C1 segment of cervical spinal cord (tissue), 14 donors: ENCODE data around the gene FRMD5.
"Not testable (repeated sequence)": the region's sequence is repeated elsewhere in the genome, so short reads cannot be mapped to it uniquely, and the experiment has no call there.

ENCODE experiments used
- DNase-seq, 14 donors: peaks; one replicate each; lab custom pipeline; 2025; lab: John Stamatoyannopoulos, UW

Gene FRMD5

GRCh38 chr15:44195151-44195740 is at the start of gene FRMD5:
Gene FRMD5 (minus strand): TSS chr15:44195271.
- DNase-seq = peak; percentile 58 to 96 (median 94)

GRCh38 chr15:44243829-44244228 is 48.8 kb upstream of the FRMD5 start:
- no peak for DNase-seq

GRCh38 chr15:44243141-44243540 is 48.1 kb upstream of the FRMD5 start:
- DNase-seq = peak in 1 of 14 donors; percentile 10

GRCh38 chr15:44231842-44232241 is 36.8 kb upstream of the FRMD5 start:
- no peak for DNase-seq

- DNase-seq = not testable (repeated sequence)
Measured at GRCh38 chr15:44229301-44229700, 34.2 kb upstream of the FRMD5 start.

GRCh38 chr15:44227584-44227983 is 32.5 kb upstream of the FRMD5 start:
- no peak for DNase-seq

- DNase-seq = not testable (repeated sequence)
Measured at GRCh38 chr15:44227001-44227400, 31.9 kb upstream of the FRMD5 start.

GRCh38 chr15:44222478-44222877 is 27.4 kb upstream of the FRMD5 start:
- DNase-seq = no peak

- DNase-seq = peak in 2 of 14 donors; percentile 40 to 64
Measured at GRCh38 chr15:44219073-44219472, 24.0 kb upstream of the FRMD5 start.

GRCh38 chr15:44216958-44217357 is 21.9 kb upstream of the FRMD5 start:
- no peak for DNase-seq

GRCh38 chr15:44215594-44215993 is 20.5 kb upstream of the FRMD5 start:
- peak in 2 of 14 donors; percentile 6 to 18 for DNase-seq

- no peak for DNase-seq
Measured at GRCh38 chr15:44208956-44209355, 13.9 kb upstream of the FRMD5 start.

- no peak for DNase-seq
Measured at GRCh38 chr15:44207643-44208042, 12.6 kb upstream of the FRMD5 start.

GRCh38 chr15:44199393-44199792 is 4.3 kb upstream of the FRMD5 start:
- no peak for DNase-seq

- peak in 11 of 14 donors; percentile 36 to 67 (median 49) for DNase-seq
Measured at GRCh38 chr15:44194323-44195150, 534 bp downstream of the FRMD5 start.

- peak in 12 of 14 donors; percentile 31 to 73 (median 44) for DNase-seq
Measured at GRCh38 chr15:44193651-44194322, 1.3 kb downstream of the FRMD5 start.

- peak in 11 of 14 donors; percentile 17 to 68 (median 46) for DNase-seq
Measured at GRCh38 chr15:44188795-44189194, 6.3 kb downstream of the FRMD5 start.

GRCh38 chr15:44186705-44187104 is 8.4 kb downstream of the FRMD5 start:
- DNase-seq = peak in 6 of 14 donors; percentile 8 to 34 (median 19)

- DNase-seq = no peak
Measured at GRCh38 chr15:44183363-44183762, 11.7 kb downstream of the FRMD5 start.

- no peak for DNase-seq
Measured at GRCh38 chr15:44181410-44181809, 13.7 kb downstream of the FRMD5 start.

- DNase-seq = no peak
Measured at GRCh38 chr15:44177139-44177538, 17.9 kb downstream of the FRMD5 start.

GRCh38 chr15:44173813-44174212 is 21.3 kb downstream of the FRMD5 start:
- no peak for DNase-seq
